ENCODE results near the gene EML6. TPM values are rescaled to one million over a fixed set of nuclear protein-coding genes. Genes with fewer than 3 reads are reported as not detected.

EML6 gene
- total RNA-seq, 1 donor from 2014 or later: 1.1 TPM

DNA sequence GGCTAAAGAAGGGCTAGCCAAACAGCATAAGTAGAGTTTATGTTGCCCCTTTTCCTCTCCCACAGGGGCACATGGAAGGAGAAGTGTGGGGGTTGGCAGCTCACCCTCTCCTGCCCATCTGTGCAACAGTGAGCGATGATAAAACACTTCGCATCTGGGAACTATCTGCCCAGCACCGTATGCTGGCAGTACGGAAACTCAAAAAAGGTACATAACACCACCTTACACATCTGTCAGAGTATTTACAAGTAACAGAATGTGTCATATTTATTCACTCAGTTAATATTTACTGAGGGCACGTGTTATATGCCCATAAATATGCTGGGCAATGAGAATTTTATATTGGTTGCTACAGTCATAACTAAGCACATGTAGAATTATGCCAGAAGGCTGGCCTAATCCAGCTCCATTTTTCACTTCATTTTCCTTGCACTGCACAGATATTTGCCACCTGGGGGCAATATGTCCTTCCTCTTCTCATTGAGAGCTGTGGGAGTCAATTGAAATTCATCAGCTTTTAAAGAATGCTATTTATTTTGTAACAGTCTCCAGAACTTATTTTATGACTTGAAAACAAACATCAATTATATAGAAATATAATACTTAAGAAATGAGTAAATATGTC, 176.2 kb downstream of the EML6 start:
- Mint-ChIP-seq H3K27me3 (ENCODE audit: unreplicated experiment) (peaks cover 16% of the 10 kb centered on the region), H3K27ac (ENCODE audit: unreplicated experiment) (no peak overlapping the region), H3K9me3 (ENCODE audit: unreplicated experiment) (no peaks in the 10 kb centered on the region), H3K4me3 (ENCODE audit: unreplicated experiment) (no peak overlapping the region), H3K36me3 (ENCODE audit: unreplicated experiment) (peaks cover 2% of the 10 kb centered on the region), H3K4me1 (ENCODE audit: unreplicated experiment) (peaks cover 12% of the 10 kb centered on the region)
- TF ChIP-seq, protein P1, sequence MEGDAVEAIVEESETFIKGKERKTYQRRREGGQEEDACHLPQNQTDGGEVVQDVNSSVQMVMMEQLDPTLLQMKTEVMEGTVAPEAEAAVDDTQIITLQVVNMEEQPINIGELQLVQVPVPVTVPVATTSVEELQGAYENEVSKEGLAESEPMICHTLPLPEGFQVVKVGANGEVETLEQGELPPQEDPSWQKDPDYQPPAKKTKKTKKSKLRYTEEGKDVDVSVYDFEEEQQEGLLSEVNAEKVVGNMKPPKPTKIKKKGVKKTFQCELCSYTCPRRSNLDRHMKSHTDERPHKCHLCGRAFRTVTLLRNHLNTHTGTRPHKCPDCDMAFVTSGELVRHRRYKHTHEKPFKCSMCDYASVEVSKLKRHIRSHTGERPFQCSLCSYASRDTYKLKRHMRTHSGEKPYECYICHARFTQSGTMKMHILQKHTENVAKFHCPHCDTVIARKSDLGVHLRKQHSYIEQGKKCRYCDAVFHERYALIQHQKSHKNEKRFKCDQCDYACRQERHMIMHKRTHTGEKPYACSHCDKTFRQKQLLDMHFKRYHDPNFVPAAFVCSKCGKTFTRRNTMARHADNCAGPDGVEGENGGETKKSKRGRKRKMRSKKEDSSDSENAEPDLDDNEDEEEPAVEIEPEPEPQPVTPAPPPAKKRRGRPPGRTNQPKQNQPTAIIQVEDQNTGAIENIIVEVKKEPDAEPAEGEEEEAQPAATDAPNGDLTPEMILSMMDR (IDR thresholded peaks at IDR 0.05): peak; percentile 79
- no peak for DNase-seq (ENCODE audit: extremely low spot score, unreplicated experiment)

- H3K27ac Mint-ChIP-seq (ENCODE audit: unreplicated experiment): no peak overlapping the region
- TF ChIP-seq, protein P1 (IDR thresholded peaks at IDR 0.05): no peak
- H3K9me3 Mint-ChIP-seq (ENCODE audit: unreplicated experiment): no peaks in the 10 kb centered on the region
- H3K36me3 Mint-ChIP-seq (ENCODE audit: unreplicated experiment): no peaks in the 10 kb centered on the region
- H3K4me1 Mint-ChIP-seq (ENCODE audit: unreplicated experiment): peaks cover 13% of the 10 kb centered on the region
- no peak for DNase-seq (ENCODE audit: extremely low spot score, unreplicated experiment)
- H3K4me3 Mint-ChIP-seq (ENCODE audit: unreplicated experiment): no peak overlapping the region
- H3K27me3 Mint-ChIP-seq (ENCODE audit: unreplicated experiment): peaks cover 14% of the 10 kb centered on the region
Observed at GRCh38 chr2:54901224-54901986, 177.9 kb downstream of the EML6 start.

DNA sequence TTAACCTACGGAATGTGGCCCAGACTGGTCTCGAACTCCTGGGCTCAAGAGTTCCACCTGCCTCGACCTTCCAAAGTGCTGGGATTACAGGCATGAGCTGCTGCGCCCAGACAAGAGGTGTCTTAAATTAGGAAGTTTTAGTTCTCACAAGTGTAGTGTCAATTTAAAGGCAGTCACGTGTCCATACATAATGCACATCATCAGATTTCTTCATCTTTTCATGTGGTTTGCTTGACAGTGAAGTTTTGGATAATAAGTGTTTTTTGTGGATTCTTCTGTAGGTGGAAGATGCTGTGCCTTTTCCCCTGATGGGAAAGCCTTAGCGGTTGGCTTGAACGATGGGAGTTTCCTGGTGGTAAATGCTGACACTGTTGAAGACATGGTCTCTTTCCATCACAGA, 179.3 kb downstream of the EML6 start:
- H3K27ac Mint-ChIP-seq (ENCODE audit: unreplicated experiment): no peak overlapping the region
- H3K4me1 Mint-ChIP-seq (ENCODE audit: unreplicated experiment): peaks cover 13% of the 10 kb centered on the region
- TF ChIP-seq, protein P1 (IDR thresholded peaks at IDR 0.05): no peak
- H3K27me3 Mint-ChIP-seq (ENCODE audit: unreplicated experiment): peaks cover 11% of the 10 kb centered on the region
- DNase-seq (ENCODE audit: extremely low spot score, unreplicated experiment): no peak
- no peaks in the 10 kb centered on the region for H3K36me3 Mint-ChIP-seq (ENCODE audit: unreplicated experiment)
- H3K4me3 Mint-ChIP-seq (ENCODE audit: unreplicated experiment): no peak overlapping the region
- no peaks in the 10 kb centered on the region for H3K9me3 Mint-ChIP-seq (ENCODE audit: unreplicated experiment)

DNA sequence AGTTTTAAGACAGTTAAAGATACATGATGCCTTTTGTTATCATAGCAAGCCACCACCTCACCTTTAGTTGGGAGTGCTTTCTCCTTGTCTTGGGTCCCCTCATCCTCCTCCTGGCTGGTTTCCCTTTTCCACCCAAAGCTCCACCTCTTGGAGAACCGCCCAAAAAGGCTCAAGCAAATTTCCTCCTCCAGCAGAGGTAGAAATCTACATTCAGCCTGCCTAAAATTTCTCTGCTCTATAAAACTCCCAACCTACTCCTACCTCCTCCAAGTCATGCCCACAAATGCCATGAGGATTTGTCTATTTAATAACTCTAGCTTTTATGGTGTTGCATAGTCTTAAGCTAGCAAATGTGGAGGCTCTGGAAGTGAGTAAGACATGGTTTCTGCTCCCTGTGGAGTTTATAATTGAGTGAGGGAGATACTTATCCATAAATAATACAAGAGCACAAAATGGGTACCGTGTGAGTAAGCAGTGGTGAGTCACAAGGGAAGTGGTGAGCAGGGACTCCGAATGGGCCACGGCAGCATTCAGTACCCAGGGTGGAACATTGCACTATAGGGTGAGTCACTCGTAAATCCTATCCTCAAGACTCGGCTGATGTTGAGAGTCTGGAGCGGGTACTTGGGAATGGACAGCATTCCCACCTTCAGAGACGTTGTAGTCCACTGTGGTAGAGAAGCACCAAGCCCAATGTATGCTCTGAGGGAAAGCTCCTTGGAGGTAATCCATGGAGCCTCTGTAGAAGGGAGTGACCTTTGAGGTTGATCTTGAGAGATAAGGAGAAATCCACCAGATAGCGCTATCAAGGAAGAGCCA, 180.5 kb downstream of the EML6 start:
- TF ChIP-seq, protein P1 (IDR thresholded peaks at IDR 0.05): no peak
- H3K9me3 Mint-ChIP-seq (ENCODE audit: unreplicated experiment): no peaks in the 10 kb centered on the region
- DNase-seq (ENCODE audit: extremely low spot score, unreplicated experiment): peak; percentile 85
- H3K4me1 Mint-ChIP-seq (ENCODE audit: unreplicated experiment): peaks cover 13% of the 10 kb centered on the region
- peaks cover 2% of the 10 kb centered on the region for H3K27me3 Mint-ChIP-seq (ENCODE audit: unreplicated experiment)
- H3K36me3 Mint-ChIP-seq (ENCODE audit: unreplicated experiment): no peaks in the 10 kb centered on the region
- H3K27ac Mint-ChIP-seq (ENCODE audit: unreplicated experiment): peak overlapping the region; percentile 61
- H3K4me3 Mint-ChIP-seq (ENCODE audit: unreplicated experiment): peak overlapping the region; percentile 3

DNA sequence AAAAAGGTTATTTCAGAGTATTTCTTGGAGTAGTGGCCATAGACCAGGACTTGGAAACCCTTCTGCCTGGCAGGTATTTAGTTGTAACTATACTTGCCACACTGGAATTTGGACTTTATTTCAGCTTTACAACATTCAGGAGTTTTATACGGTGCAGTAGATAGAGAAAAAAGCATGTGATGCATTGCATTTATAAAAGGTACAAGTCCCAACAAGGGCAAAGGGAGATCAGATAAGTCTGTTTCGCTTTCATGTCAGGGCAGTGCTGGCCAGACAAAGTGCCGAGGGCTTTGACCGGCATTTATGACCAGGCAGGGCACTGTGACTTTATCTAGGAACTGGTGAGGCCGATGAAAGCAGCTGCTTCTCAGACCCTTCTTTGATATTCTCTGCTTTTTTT, 181.4 kb downstream of the EML6 start:
- Mint-ChIP-seq H3K36me3 (ENCODE audit: unreplicated experiment) (no peaks in the 10 kb centered on the region), H3K4me1 (ENCODE audit: unreplicated experiment) (peaks cover 15% of the 10 kb centered on the region), H3K4me3 (ENCODE audit: unreplicated experiment) (no peak overlapping the region), H3K9me3 (ENCODE audit: unreplicated experiment) (no peaks in the 10 kb centered on the region), H3K27me3 (ENCODE audit: unreplicated experiment) (no peaks in the 10 kb centered on the region), H3K27ac (ENCODE audit: unreplicated experiment) (no peak overlapping the region)
- TF ChIP-seq, protein P1 (IDR thresholded peaks at IDR 0.05): no peak
- DNase-seq (ENCODE audit: extremely low spot score, unreplicated experiment): no peak
